Measurements from ENCODE around the gene NADK. TPM values are rescaled to one million over a fixed set of nuclear protein-coding genes. Genes with fewer than 3 reads are reported as not detected.

NADK gene
- total and polyA plus RNA-seq, 2 of the 13 experiments (the other 11 are each of a cell fraction or from before 2014, with no cell fraction given) = 56.6 to 60.1 TPM

DNA sequence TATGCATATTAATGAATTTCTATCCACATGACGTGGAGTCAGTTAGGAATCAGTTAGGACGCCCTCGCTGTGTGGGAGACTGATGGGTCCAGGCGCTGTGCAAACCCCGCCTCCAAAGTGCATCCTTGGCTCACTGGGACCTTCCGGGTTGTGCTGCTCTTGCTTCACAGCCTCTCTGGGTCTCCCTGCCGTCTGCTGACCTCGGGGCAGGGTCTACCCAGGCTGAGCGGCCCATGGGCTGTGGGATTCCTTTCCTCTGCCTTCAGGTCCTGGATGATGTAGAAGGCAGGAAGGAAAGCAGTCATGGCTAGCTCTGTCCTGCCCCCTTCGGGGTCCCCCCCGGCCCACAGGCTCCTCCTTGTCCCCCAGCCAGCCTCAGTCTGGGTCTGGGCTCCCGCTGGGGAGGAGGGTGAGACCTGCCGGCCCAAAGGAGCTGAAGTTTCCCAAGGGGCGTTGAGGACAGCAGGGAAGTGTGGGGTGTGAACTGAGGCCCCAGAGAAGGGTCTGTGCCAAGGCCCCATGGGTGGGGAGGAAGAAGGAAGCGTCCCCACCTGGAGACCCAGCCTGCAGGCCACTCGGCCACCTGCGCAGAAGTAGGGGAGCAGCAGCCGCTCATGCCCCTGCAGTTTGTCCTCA lies 29.5 kb downstream of the NADK start (continued):
- TF ChIP-seq, protein P1, sequence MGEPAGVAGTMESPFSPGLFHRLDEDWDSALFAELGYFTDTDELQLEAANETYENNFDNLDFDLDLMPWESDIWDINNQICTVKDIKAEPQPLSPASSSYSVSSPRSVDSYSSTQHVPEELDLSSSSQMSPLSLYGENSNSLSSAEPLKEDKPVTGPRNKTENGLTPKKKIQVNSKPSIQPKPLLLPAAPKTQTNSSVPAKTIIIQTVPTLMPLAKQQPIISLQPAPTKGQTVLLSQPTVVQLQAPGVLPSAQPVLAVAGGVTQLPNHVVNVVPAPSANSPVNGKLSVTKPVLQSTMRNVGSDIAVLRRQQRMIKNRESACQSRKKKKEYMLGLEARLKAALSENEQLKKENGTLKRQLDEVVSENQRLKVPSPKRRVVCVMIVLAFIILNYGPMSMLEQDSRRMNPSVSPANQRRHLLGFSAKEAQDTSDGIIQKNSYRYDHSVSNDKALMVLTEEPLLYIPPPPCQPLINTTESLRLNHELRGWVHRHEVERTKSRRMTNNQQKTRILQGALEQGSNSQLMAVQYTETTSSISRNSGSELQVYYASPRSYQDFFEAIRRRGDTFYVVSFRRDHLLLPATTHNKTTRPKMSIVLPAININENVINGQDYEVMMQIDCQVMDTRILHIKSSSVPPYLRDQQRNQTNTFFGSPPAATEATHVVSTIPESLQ (CRISPR knock-in tag; conservative IDR thresholded peaks at IDR 0.05) = no peak
- no peak for TF ChIP-seq ZNF672 (CRISPR knock-in tag; IDR thresholded peaks at IDR 0.05)
- TF ChIP-seq, protein P2, sequence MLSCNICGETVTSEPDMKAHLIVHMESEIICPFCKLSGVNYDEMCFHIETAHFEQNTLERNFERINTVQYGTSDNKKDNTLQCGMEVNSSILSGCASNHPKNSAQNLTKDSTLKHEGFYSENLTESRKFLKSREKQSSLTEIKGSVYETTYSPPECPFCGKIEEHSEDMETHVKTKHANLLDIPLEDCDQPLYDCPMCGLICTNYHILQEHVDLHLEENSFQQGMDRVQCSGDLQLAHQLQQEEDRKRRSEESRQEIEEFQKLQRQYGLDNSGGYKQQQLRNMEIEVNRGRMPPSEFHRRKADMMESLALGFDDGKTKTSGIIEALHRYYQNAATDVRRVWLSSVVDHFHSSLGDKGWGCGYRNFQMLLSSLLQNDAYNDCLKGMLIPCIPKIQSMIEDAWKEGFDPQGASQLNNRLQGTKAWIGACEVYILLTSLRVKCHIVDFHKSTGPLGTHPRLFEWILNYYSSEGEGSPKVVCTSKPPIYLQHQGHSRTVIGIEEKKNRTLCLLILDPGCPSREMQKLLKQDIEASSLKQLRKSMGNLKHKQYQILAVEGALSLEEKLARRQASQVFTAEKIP (CRISPR knock-in tag; IDR thresholded peaks at IDR 0.05; ENCODE audit: borderline replicate concordance) = no peak
- no peak for TF ChIP-seq TGIF2 (CRISPR knock-in tag; IDR thresholded peaks at IDR 0.05)
- TF ChIP-seq, protein P3, sequence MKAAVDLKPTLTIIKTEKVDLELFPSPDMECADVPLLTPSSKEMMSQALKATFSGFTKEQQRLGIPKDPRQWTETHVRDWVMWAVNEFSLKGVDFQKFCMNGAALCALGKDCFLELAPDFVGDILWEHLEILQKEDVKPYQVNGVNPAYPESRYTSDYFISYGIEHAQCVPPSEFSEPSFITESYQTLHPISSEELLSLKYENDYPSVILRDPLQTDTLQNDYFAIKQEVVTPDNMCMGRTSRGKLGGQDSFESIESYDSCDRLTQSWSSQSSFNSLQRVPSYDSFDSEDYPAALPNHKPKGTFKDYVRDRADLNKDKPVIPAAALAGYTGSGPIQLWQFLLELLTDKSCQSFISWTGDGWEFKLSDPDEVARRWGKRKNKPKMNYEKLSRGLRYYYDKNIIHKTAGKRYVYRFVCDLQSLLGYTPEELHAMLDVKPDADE (CRISPR knock-in tag; IDR thresholded peaks at IDR 0.05) = no peak
- no peak for TF ChIP-seq TBL1XR1 (IDR thresholded peaks at IDR 0.05; ENCODE audit: borderline replicate concordance, low read length, partially characterized antibody)
- TF ChIP-seq HNRNPL (IDR thresholded peaks at IDR 0.05; ENCODE audit: low read depth, low read length) = no peak
- TF ChIP-seq, protein P4, sequence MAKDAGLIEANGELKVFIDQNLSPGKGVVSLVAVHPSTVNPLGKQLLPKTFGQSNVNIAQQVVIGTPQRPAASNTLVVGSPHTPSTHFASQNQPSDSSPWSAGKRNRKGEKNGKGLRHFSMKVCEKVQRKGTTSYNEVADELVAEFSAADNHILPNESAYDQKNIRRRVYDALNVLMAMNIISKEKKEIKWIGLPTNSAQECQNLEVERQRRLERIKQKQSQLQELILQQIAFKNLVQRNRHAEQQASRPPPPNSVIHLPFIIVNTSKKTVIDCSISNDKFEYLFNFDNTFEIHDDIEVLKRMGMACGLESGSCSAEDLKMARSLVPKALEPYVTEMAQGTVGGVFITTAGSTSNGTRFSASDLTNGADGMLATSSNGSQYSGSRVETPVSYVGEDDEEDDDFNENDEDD (CRISPR knock-in tag; IDR thresholded peaks at IDR 0.05; ENCODE audit: borderline replicate concordance) = no peak
- no peak for TF ChIP-seq ZBTB7A (CRISPR knock-in tag; IDR thresholded peaks at IDR 0.05)
- TF ChIP-seq ZNF773 (CRISPR knock-in tag; IDR thresholded peaks at IDR 0.05; ENCODE audit: borderline replicate concordance) = no peak
- TF ChIP-seq, protein P5, sequence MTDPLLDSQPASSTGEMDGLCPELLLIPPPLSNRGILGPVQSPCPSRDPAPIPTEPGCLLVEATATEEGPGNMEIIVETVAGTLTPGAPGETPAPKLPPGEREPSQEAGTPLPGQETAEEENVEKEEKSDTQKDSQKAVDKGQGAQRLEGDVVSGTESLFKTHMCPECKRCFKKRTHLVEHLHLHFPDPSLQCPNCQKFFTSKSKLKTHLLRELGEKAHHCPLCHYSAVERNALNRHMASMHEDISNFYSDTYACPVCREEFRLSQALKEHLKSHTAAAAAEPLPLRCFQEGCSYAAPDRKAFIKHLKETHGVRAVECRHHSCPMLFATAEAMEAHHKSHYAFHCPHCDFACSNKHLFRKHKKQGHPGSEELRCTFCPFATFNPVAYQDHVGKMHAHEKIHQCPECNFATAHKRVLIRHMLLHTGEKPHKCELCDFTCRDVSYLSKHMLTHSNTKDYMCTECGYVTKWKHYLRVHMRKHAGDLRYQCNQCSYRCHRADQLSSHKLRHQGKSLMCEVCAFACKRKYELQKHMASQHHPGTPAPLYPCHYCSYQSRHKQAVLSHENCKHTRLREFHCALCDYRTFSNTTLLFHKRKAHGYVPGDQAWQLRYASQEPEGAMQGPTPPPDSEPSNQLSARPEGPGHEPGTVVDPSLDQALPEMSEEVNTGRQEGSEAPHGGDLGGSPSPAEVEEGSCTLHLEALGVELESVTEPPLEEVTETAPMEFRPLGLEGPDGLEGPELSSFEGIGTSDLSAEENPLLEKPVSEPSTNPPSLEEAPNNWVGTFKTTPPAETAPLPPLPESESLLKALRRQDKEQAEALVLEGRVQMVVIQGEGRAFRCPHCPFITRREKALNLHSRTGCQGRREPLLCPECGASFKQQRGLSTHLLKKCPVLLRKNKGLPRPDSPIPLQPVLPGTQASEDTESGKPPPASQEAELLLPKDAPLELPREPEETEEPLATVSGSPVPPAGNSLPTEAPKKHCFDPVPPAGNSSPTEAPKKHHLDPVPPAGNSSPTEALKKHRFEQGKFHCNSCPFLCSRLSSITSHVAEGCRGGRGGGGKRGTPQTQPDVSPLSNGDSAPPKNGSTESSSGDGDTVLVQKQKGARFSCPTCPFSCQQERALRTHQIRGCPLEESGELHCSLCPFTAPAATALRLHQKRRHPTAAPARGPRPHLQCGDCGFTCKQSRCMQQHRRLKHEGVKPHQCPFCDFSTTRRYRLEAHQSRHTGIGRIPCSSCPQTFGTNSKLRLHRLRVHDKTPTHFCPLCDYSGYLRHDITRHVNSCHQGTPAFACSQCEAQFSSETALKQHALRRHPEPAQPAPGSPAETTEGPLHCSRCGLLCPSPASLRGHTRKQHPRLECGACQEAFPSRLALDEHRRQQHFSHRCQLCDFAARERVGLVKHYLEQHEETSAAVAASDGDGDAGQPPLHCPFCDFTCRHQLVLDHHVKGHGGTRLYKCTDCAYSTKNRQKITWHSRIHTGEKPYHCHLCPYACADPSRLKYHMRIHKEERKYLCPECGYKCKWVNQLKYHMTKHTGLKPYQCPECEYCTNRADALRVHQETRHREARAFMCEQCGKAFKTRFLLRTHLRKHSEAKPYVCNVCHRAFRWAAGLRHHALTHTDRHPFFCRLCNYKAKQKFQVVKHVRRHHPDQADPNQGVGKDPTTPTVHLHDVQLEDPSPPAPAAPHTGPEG (CRISPR knock-in tag; IDR thresholded peaks at IDR 0.05) = no peak
- TF ChIP-seq SMAD3 (CRISPR knock-in tag; IDR thresholded peaks at IDR 0.05) = no peak
- TF ChIP-seq PPARG (CRISPR knock-in tag; conservative IDR thresholded peaks at IDR 0.05) = no peak
- no peak for TF ChIP-seq CAMTA2 (CRISPR knock-in tag; IDR thresholded peaks at IDR 0.05; ENCODE audit: borderline replicate concordance)

Data from HepG2 (cell line).